Smooth muscle cell of bladder (primary cell): ENCODE measurements around the gene IQCM. TPM values are rescaled to one million over a fixed set of nuclear protein-coding genes. Genes with fewer than 3 reads are reported as not detected.

ENCODE experiments used
- total RNA-seq: library from RNA; depleted of rRNA; stranded (reverse); fragments of >200 nt; gene quantifications from 2 replicates; pipeline ENCODE4 v1.2.3, GENCODE V29; 2014

Gene IQCM, protein sequence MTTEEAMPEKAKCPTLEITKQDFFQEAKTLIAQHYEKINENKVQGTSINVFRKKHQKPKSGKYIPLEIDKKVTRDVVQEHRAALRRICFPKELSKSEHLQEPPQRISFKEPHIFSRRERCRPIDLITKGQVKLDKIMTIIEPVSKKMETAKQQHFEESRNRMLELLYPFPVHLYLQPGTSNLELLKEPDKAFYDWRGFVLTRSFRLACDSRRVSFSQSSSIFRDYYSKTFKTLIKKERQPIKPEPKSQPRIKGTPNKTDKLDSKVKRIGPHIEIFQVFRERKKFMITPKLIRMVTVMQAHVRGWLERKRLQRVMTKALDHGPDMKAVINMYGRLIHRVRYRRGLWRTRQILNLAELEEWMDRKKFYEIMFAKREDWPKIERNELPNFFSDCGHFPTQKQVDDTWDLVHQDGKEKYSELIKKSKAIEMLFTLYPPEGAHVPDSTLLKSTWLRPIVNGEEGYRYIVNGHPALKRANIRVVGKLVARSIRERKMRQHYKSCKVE
- 0.18 TPM in 1 of 2 replicates, not detected in the other for total RNA-seq

DNA sequence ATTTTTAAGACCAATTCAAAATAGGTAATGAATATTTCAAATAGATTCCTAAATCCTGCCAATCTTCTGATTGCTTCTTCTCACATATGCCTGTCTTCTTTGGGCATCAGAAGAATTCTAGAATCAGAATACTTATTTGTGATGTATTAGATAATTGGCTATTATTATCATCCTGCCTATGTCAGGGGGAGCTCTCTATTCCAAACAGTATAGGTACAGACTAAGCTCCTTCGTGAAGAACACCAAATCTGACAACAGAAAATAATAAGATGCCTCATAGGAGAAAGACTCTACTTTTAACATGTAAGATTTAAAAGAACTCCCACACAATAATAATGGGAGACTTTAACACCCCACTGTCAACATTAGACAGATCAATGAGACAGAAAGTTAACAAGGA lies at the start of gene IQCM:
TSS of gene IQCM (minus strand) at position 101 of the 400 bp plus-strand sequence. CDS start 73,152 bp downstream, outside the sequence.

